ENCODE measurements around the gene NECTIN1. TPM values are rescaled to one million over a fixed set of nuclear protein-coding genes. Genes with fewer than 3 reads are reported as not detected.

Gene NECTIN1
- total and polyA plus RNA-seq, 2 of the 13 experiments (the other 11 are each of a cell fraction or from before 2014, with no cell fraction given), result 3.9 to 7.3 TPM

GRCh38 chr11:119777940-119778339 lies 48.9 kb upstream of the NECTIN1 start (continued):
- TF ChIP-seq ZBTB10 (CRISPR knock-in tag; IDR thresholded peaks at IDR 0.05; ENCODE audit: borderline replicate concordance) (no peak), MLX (CRISPR knock-in tag; IDR thresholded peaks at IDR 0.05) (no peak)

- POLR2A ChIA-PET, result no interaction called here
- FAIRE-seq, result no peak
Observed at GRCh38 chr11:119776651-119777050, 47.7 kb upstream of the NECTIN1 start.

More at GRCh38 chr11:119776651-119777050, 47.7 kb upstream of the NECTIN1 start:
- intact Hi-C loops (cut with micrococcal nuclease; ENCODE audit: unreplicated experiment) (no loop called here), in situ Hi-C loops (cut with HindIII; ENCODE audit: extremely low pct_ligation_motif_present, low pct_unique_long_range_greater_than_20kb) (no loop called here)
- TF ChIP-seq ZNF670 (CRISPR knock-in tag; IDR thresholded peaks at IDR 0.05; ENCODE audit: borderline replicate concordance) (no peak), ZNF543 (CRISPR knock-in tag; IDR thresholded peaks at IDR 0.05) (no peak), EHMT2 (IDR thresholded peaks at IDR 0.05; ENCODE audit: borderline replicate concordance, low read depth, low read length) (no peak), FOXP4 (CRISPR knock-in tag; IDR thresholded peaks at IDR 0.05) (no peak), CSRNP1 (CRISPR knock-in tag; IDR thresholded peaks at IDR 0.05) (no peak), ZFP62 (CRISPR knock-in tag; IDR thresholded peaks at IDR 0.05) (no peak), ONECUT2 (CRISPR knock-in tag; IDR thresholded peaks at IDR 0.05) (no peak), NR2F1 (CRISPR knock-in tag; IDR thresholded peaks at IDR 0.05) (no peak)
- no peak for DNase-seq (ENCODE audit: low spot score)
- H2AFZ ChIP-seq (ENCODE audit: low read length), result no peak overlapping the region
- no peaks in the 10 kb centered on the region for H3K9me3 ChIP-seq (ENCODE audit: low read length)
- H3K9ac ChIP-seq (ENCODE audit: insufficient read depth, low read depth, low read length), result no peak overlapping the region
- 0 out of 2 replicates have a peak, but pooled peaks cover 3% of the 10 kb centered on the region for H4K20me1 ChIP-seq (ENCODE audit: insufficient read depth, low read length)
- BruUV-seq (replicated peaks), result no TSS peak
- peaks cover 2 to 49% of the 10 kb centered on the region in 2 experiments; a peak in 4 of 5 replicates for H3K27me3 ChIP-seq (ENCODE audit: control insufficient read depth in 1 of 2, insufficient read depth in 2 of 2, low read length in 2 of 2)
- H3K4me2 ChIP-seq (ENCODE audit: low read depth, low read length), result no peak overlapping the region
- H3K79me2 ChIP-seq (ENCODE audit: insufficient read depth, low read length), result no peaks in the 10 kb centered on the region
- no peak for ATAC-seq
- 9% methylated on average over 5 of the region's 5 CpGs for WGBS (ENCODE audit: low lambda C conversion rate)
- H3K4me1 ChIP-seq (ENCODE audit: insufficient read depth, low read length), result no peaks in the 10 kb centered on the region
- H3K36me3 ChIP-seq (replicated peaks in 1 of 2; ENCODE audit: control insufficient read depth in 1 of 2, insufficient read depth in 2 of 2, low read length in 2 of 2), result no peaks in the 10 kb centered on the region
- no peak overlapping the region for H3K4me3 ChIP-seq (replicated peaks in 1 of 3; ENCODE audit: insufficient read depth in 1 of 3, low read depth in 2 of 3, low read length in 3 of 3)
- H3K27ac ChIP-seq (ENCODE audit: extremely low read length, insufficient read depth, low read length), result no peak overlapping the region
- CTCF ChIA-PET (ENCODE audit: low intra/inter-chr PET ratio, low total read pairs), result no interaction called here

Measured in HepG2 (cell line).